Measurements from ENCODE around the gene MAML1. TPM values are rescaled to one million over a fixed set of nuclear protein-coding genes. Genes with fewer than 3 reads are reported as not detected.

Gene MAML1
- total and polyA plus RNA-seq, 4 experiments from 2014 or later = 1.5 to 56.5 (median 31.7) TPM

DNA sequence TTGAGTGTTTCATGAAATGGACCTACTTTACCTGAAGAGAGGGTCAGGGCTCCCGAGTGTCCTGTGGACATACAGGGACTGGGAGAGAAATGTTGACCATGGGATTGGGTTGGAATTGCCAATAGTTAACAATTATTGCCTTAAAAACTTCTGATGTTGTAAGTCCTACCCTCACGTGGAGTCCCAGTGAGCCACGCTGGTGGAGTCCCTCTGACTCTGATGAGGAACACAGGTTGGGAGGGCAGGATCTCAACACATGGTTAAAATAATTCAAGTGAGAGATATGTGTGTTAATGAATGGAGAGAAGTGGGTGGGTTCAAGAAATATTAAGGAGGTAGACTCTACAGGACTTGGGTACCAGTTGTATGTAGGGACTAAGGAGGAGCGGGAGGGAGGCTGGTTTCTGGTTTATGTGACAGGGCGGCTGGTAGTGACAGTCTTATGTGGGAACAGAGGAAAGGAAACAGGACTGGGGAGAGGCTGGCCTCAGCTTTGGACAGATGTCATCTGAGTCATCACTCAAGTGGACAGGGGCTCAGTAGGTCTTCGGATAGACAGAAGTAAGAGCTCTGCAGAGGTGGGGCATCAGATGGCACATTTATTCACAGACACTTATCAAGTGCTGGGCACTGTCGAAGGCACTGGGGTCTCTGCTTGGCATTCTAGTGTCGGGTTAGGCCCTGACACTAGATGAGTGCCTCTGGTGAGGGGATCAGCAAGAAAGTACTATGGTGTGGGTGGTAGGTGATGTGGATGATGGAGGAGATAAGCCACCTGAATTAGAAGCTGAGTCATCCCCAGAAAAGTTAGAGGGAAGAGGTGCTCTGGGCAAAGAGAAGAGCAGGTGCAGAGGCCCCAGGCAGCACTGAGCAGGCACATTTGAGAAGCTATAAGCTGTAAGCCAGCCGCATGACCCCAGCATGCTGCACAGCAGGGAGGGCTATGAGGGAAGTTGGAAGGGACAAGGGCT, 27.2 kb downstream of the MAML1 start:
- POLR2A ChIA-PET (ENCODE audit: partially characterized antibody) = interaction anchor here (0.6 kb wide), 1 partner anchor 57 kb away, joined by 4 read pairs; no protein-coding TSS in a partner anchor
- Mint-ChIP-seq H3K27me3 (no peaks in the 10 kb centered on the region), H3K27ac (peak overlapping the region; percentile 65 to 92 (median 80)), H3K9me3 (no peaks in the 10 kb centered on the region), H3K4me3 (peak overlapping the region in 3 of 8 donors; percentile 20 to 58 (median 47)), H3K4me1 (peaks cover 47 to 79% (median 61%) of the 10 kb centered on the region in 4 donors), H3K36me3 (peaks cover 0 to 8% of the 10 kb centered on the region in 2 donors)
- H3K4me1 ChIP-seq (ENCODE audit: insufficient read depth, low read length) = peaks cover 68% of the 10 kb centered on the region
- DNase-seq = no peak
- CTCF ChIA-PET (ENCODE audit: partially characterized antibody) = interaction anchor here (1.2 to 5.7 kb wide), 4 partner anchors 8 to 42 kb away, joined by 3 to 53 read pairs (median 6); partner anchors contain the start of gene LTC4S
- no peaks in the 10 kb centered on the region for H3K36me3 ChIP-seq (ENCODE audit: insufficient read depth, low read length)
- no peaks in the 10 kb centered on the region for H3K9me3 ChIP-seq (ENCODE audit: control insufficient read depth in 1 of 2, low read length in 2 of 2)
- H3K27ac ChIP-seq (ENCODE audit: low read depth, low read length) = no peak overlapping the region
- no peak overlapping the region for H3K4me3 ChIP-seq (ENCODE audit: low read length in 2 of 2)
- intact Hi-C loops (cut with micrococcal nuclease) = no loop called here
- no peaks in the 10 kb centered on the region for H3K27me3 ChIP-seq (ENCODE audit: insufficient read depth, low read length)

GRCh38 chr5:179762079-179762780, 29.6 kb downstream of the MAML1 start:
- no peaks in the 10 kb centered on the region for H3K9me3 ChIP-seq (ENCODE audit: control insufficient read depth in 1 of 2, low read length in 2 of 2)
- H3K4me3 ChIP-seq (ENCODE audit: low read length in 2 of 2) = no peak overlapping the region
- H3K36me3 Mint-ChIP-seq = peaks cover 16 to 25% of the 10 kb centered on the region in 2 donors
- ChIA-PET POLR2A (ENCODE audit: partially characterized antibody) (interaction anchor here (1.0 to 3.3 kb wide), 10 partner anchors 7 to 138 kb away, joined by 3 to 18 read pairs (median 6); partner anchors contain the start of genes HNRNPH1, LTC4S and MAML1), CTCF (ENCODE audit: partially characterized antibody) (interaction anchor here (0.7 to 5.7 kb wide), 26 partner anchors 8 to 328 kb away, joined by 3 to 53 read pairs (median 5); partner anchors contain the start of genes LTC4S, MAML1 and TBC1D9B)
- no peaks in the 10 kb centered on the region for H3K27me3 Mint-ChIP-seq
- no peaks in the 10 kb centered on the region for H3K27me3 ChIP-seq (ENCODE audit: insufficient read depth, low read length)
- DNase-seq = peak; percentile 23 to 55 (median 43)
- peak overlapping the region; percentile 16 for H3K27ac ChIP-seq (ENCODE audit: low read depth, low read length)
- peaks cover 35 to 70% (median 49%) of the 10 kb centered on the region in 4 donors for H3K4me1 Mint-ChIP-seq
- no peaks in the 10 kb centered on the region for H3K9me3 Mint-ChIP-seq
- peak overlapping the region; percentile 49 to 91 (median 84) for H3K27ac Mint-ChIP-seq
- H3K36me3 ChIP-seq (ENCODE audit: insufficient read depth, low read length) = peaks cover 21% of the 10 kb centered on the region
- peaks cover 56% of the 10 kb centered on the region for H3K4me1 ChIP-seq (ENCODE audit: insufficient read depth, low read length)
- intact Hi-C loops (cut with micrococcal nuclease) = no loop called here
- peak overlapping the region in 4 of 8 donors; percentile 1 to 57 (median 16) for H3K4me3 Mint-ChIP-seq

DNA sequence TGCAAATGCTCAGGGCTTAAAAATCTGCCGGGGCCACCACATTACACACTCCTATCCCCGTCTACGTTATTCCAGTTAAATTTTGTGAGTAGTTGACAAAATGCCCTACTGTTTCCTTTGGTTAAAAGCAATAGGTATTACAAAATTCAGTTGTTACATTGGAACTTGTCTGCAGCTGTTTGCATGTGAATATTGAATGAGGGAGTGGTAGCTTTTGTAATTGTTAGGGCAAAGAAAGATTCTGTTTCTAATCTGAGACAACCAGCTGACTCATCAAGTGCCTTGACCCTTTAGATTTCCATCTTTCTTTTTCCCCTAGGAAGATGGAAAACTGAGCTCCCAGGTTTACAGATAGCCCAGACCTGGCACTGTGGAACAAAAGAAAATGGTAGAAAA, 30.2 kb downstream of the MAML1 start:
- ChIA-PET POLR2A (ENCODE audit: partially characterized antibody) (interaction anchor here (0.8 to 3.3 kb wide), 11 partner anchors 8 to 139 kb away, joined by 3 to 18 read pairs (median 5); partner anchors contain the start of genes HNRNPH1, LTC4S and MAML1), CTCF (ENCODE audit: partially characterized antibody) (interaction anchor here (0.7 to 5.7 kb wide), 29 partner anchors 9 to 329 kb away, joined by 3 to 53 read pairs (median 5); partner anchors contain the start of genes LTC4S, MAML1, RNF130 and TBC1D9B)
- Mint-ChIP-seq H3K9me3 (no peaks in the 10 kb centered on the region), H3K4me1 (peaks cover 34 to 71% (median 50%) of the 10 kb centered on the region in 4 donors), H3K36me3 (peaks cover 16 to 31% of the 10 kb centered on the region in 2 donors), H3K4me3 (no peak overlapping the region), H3K27ac (peak overlapping the region in 6 of 7 donors; percentile 49 to 86 (median 70)), H3K27me3 (no peaks in the 10 kb centered on the region)
- Histone ChIP-seq H3K4me3 (ENCODE audit: low read length in 2 of 2) (no peak overlapping the region), H3K4me1 (ENCODE audit: insufficient read depth, low read length) (peaks cover 50% of the 10 kb centered on the region), H3K36me3 (ENCODE audit: insufficient read depth, low read length) (peaks cover 21% of the 10 kb centered on the region), H3K27ac (ENCODE audit: low read depth, low read length) (peak overlapping the region; percentile 16), H3K9me3 (ENCODE audit: control insufficient read depth in 1 of 2, low read length in 2 of 2) (no peaks in the 10 kb centered on the region), H3K27me3 (ENCODE audit: insufficient read depth, low read length) (no peaks in the 10 kb centered on the region)
- DNase-seq = no peak
- intact Hi-C loops (cut with micrococcal nuclease) = loop anchor here (1.0 kb wide), 4 partner anchors 34 to 328 kb away; partner anchors contain the start of gene MRNIP

- peak overlapping the region in 5 of 7 donors; percentile 24 to 60 (median 50) for H3K27ac Mint-ChIP-seq
- no peaks in the 10 kb centered on the region for H3K27me3 Mint-ChIP-seq
- H3K4me3 Mint-ChIP-seq = no peak overlapping the region
- Histone ChIP-seq H3K36me3 (ENCODE audit: insufficient read depth, low read length) (peaks cover 22% of the 10 kb centered on the region), H3K27me3 (ENCODE audit: insufficient read depth, low read length) (no peaks in the 10 kb centered on the region), H3K27ac (ENCODE audit: low read depth, low read length) (no peak overlapping the region), H3K9me3 (ENCODE audit: control insufficient read depth in 1 of 2, low read length in 2 of 2) (no peaks in the 10 kb centered on the region), H3K4me1 (ENCODE audit: insufficient read depth, low read length) (peaks cover 48% of the 10 kb centered on the region), H3K4me3 (ENCODE audit: low read length in 2 of 2) (no peak overlapping the region)
- peaks cover 16 to 33% of the 10 kb centered on the region in 2 donors for H3K36me3 Mint-ChIP-seq
- POLR2A ChIA-PET (ENCODE audit: partially characterized antibody) = interaction anchor here (0.6 to 3.3 kb wide), 12 partner anchors 8 to 145 kb away, joined by 3 to 18 read pairs (median 4); partner anchors contain the start of genes HNRNPH1, LTC4S, MAML1 and TBC1D9B
- CTCF ChIA-PET (ENCODE audit: partially characterized antibody) = interaction anchor here (0.7 to 5.7 kb wide), 32 partner anchors 8 to 329 kb away, joined by 3 to 53 read pairs (median 4); partner anchors contain the start of genes LTC4S, MAML1, RNF130 and TBC1D9B
- peaks cover 35 to 69% (median 48%) of the 10 kb centered on the region in 4 donors for H3K4me1 Mint-ChIP-seq
- intact Hi-C loops (cut with micrococcal nuclease) = loop anchor here (1.0 kb wide), 4 partner anchors 33 to 327 kb away; partner anchors contain the start of gene MRNIP
- DNase-seq = peak; percentile 42 to 70 (median 51)
- H3K9me3 Mint-ChIP-seq = no peaks in the 10 kb centered on the region
These were observed 30.8 kb downstream of the MAML1 start for GRCh38 chr5:179763215-179763945.

DNA sequence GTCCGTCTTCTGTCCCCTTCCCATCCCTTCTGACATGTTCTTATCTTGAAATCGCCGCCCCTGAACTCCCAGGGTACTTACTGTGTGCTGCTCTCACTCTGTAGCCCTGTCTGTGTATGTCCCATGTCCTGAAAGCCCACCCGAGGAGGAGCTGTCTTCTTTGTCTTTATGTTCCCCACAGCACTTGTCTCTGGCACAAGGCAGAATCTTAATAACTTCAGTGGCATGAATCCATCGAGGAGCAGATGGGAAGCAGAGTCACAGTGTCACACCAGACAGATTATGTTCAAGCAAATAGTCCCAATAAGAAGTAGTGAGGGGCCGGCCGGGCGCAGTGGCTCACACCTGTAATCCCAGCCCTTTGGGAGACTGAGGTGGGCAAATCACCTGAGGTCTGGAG, 31.4 kb downstream of the MAML1 start:
- intact Hi-C loops (cut with micrococcal nuclease) = no loop called here
- Mint-ChIP-seq H3K4me1 (peaks cover 33 to 65% (median 45%) of the 10 kb centered on the region in 4 donors), H3K27me3 (no peaks in the 10 kb centered on the region), H3K36me3 (peaks cover 16 to 39% of the 10 kb centered on the region in 2 donors), H3K27ac (peak overlapping the region in 2 of 7 donors; percentile 13 to 69), H3K9me3 (no peaks in the 10 kb centered on the region), H3K4me3 (no peak overlapping the region)
- no peak overlapping the region for H3K27ac ChIP-seq (ENCODE audit: low read depth, low read length)
- H3K4me3 ChIP-seq (ENCODE audit: low read length in 2 of 2) = no peak overlapping the region
- H3K9me3 ChIP-seq (ENCODE audit: control insufficient read depth in 1 of 2, low read length in 2 of 2) = no peaks in the 10 kb centered on the region
- no peak for DNase-seq
- peaks cover 44% of the 10 kb centered on the region for H3K4me1 ChIP-seq (ENCODE audit: insufficient read depth, low read length)
- CTCF ChIA-PET (ENCODE audit: partially characterized antibody) = interaction anchor here (0.7 to 5.7 kb wide), 13 partner anchors 9 to 143 kb away, joined by 3 to 53 read pairs (median 12); partner anchors contain the start of genes LTC4S, MAML1 and TBC1D9B
- H3K36me3 ChIP-seq (ENCODE audit: insufficient read depth, low read length) = peaks cover 28% of the 10 kb centered on the region
- no peaks in the 10 kb centered on the region for H3K27me3 ChIP-seq (ENCODE audit: insufficient read depth, low read length)
- POLR2A ChIA-PET (ENCODE audit: partially characterized antibody) = interaction anchor here (0.6 to 3.3 kb wide), 4 partner anchors 30 to 144 kb away, joined by 3 to 18 read pairs (median 6); partner anchors contain the start of genes LTC4S, MAML1 and TBC1D9B

- CTCF ChIA-PET (ENCODE audit: partially characterized antibody) = interaction anchor here (1.3 to 5.7 kb wide), 2 partner anchors 31 to 36 kb away, joined by 4 to 53 read pairs; partner anchors contain the start of gene LTC4S
- no peak overlapping the region for H3K27ac Mint-ChIP-seq
- H3K9me3 ChIP-seq (ENCODE audit: control insufficient read depth in 1 of 2, low read length in 2 of 2) = no peaks in the 10 kb centered on the region
- no peaks in the 10 kb centered on the region for H3K27me3 Mint-ChIP-seq
- no peaks in the 10 kb centered on the region for H3K9me3 Mint-ChIP-seq
- no peak overlapping the region for H3K27ac ChIP-seq (ENCODE audit: low read depth, low read length)
- POLR2A ChIA-PET (ENCODE audit: partially characterized antibody) = no interaction called here
- H3K4me1 Mint-ChIP-seq = peaks cover 21 to 52% (median 32%) of the 10 kb centered on the region in 4 donors
- H3K36me3 Mint-ChIP-seq = peaks cover 25 to 48% of the 10 kb centered on the region in 2 donors
- intact Hi-C loops (cut with micrococcal nuclease) = no loop called here
- H3K4me1 ChIP-seq (ENCODE audit: insufficient read depth, low read length) = peaks cover 30% of the 10 kb centered on the region
- H3K4me3 ChIP-seq (ENCODE audit: low read length in 2 of 2) = no peak overlapping the region
- H3K36me3 ChIP-seq (ENCODE audit: insufficient read depth, low read length) = peaks cover 42% of the 10 kb centered on the region
- DNase-seq = no peak
- H3K27me3 ChIP-seq (ENCODE audit: insufficient read depth, low read length) = no peaks in the 10 kb centered on the region
- no peak overlapping the region for H3K4me3 Mint-ChIP-seq
These were observed 32.8 kb downstream of the MAML1 start for GRCh38 chr5:179765400-179765799.
